A673 (cell line): Measurements from ENCODE around the gene GON7.

ENCODE experiments used
- CTCF ChIP-seq: fragments of 300-800, 200-600 bp; sonication (generic); conservative IDR thresholded peaks from 2 replicates; pipeline ENCODE4 v1.5.1; 2017; ENCODE audit warnings: low read depth, mild to moderate bottlenecking, antibody characterized with exemption, low read length, moderate library complexity, mixed read lengths
- EZH2 ChIP-seq: fragments of 200-600 bp; sonication (generic); IDR thresholded peaks from 2 replicates; pipeline ENCODE4 v1.6.1; 2017; ENCODE audit warnings: borderline replicate concordance, low read depth, mild to moderate bottlenecking, mixed read lengths, antibody characterized with exemption, low read length; ENCODE audit not compliant: poor library complexity, severe bottlenecking

- no peak for TF ChIP-seq CTCF
- no peak for TF ChIP-seq EZH2
Observed at GRCh38 chr14:93163564-93163963, 43.3 kb downstream of the GON7 start.
